GM19395 (cell line): Measurements from ENCODE around the gene ATP9B.
A peak's percentile ranks its signal among the peaks of the same experiment; 100 is the strongest.

ENCODE experiments used
- ATAC-seq: cut with Tn5 transposase; IDR thresholded peaks from one replicate; pipeline ENCODE4 v1.9.1; 2021; ENCODE audit warnings: mild to moderate bottlenecking, moderate library complexity; ENCODE audit not compliant: unreplicated experiment

The ATP9B gene

DNA sequence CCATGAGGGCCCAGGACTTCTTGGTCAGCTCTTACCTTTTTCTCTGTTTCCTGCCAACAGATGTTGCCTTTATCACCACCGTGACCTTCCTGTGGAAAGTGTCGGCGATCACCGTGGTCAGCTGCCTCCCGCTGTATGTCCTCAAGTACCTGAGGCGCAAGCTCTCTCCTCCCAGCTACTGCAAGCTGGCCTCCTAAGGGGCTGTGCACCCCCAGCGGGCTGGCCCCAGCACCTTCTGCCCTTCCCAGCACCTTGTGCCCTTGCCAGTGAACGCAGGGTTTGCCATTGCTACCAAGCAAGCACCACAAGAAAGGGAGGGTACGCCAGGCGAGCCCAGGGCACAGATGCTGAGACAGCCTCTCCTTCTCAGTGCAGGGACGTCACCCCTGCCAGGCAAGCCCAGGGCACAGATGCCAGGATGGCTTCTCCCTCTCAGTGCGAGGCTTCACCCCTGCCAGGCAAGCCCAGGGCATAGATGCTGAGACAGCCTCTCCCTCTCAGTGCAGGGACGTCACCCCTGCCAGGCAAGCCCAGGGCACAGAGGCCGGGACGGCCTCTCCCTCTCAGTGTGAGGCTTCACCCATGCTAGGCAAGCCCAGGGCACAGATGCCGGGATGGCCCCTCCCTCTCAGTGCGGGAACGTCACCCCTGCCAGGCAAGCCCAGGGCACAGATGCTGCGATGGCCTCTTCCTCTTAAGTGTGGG lies 308.1 kb downstream of the ATP9B start:
- ATAC-seq: no peak

DNA sequence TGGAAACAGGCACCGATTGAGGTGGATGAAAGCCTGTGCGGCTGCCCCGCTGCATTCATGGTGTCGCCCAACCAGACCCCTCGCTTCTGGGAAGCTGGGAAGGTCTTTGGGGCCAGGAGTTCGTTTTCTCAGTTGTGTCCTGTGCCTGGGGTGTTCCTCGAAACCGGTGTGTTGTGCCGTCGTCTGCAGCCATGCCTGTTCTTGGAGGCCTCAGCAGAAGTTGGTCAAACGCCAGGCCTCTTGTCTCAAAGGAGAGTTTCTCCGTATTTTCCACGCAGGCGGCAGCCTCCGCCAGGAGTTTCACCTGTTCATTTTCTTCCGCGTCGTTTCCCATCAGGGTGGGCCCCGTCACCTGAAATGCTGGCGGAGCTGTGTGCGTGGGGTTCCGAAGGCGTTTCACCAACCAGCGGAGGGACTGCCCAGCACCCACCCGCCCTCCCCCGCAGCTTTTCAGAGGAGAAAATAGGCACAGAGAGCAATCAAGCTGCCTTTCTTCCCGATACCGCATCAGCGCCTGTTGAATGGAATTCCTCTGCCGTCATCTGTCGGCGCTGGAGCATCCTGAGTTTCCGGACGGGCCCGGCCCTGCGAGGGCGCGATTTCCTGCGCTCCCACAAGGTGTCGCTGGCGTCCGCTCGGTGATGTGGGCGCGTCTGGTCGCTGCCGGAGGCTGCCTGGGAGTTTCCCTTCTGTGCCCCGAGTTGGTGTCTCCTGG lies 309.5 kb downstream of the ATP9B start:
- ATAC-seq: peak; percentile 59

DNA sequence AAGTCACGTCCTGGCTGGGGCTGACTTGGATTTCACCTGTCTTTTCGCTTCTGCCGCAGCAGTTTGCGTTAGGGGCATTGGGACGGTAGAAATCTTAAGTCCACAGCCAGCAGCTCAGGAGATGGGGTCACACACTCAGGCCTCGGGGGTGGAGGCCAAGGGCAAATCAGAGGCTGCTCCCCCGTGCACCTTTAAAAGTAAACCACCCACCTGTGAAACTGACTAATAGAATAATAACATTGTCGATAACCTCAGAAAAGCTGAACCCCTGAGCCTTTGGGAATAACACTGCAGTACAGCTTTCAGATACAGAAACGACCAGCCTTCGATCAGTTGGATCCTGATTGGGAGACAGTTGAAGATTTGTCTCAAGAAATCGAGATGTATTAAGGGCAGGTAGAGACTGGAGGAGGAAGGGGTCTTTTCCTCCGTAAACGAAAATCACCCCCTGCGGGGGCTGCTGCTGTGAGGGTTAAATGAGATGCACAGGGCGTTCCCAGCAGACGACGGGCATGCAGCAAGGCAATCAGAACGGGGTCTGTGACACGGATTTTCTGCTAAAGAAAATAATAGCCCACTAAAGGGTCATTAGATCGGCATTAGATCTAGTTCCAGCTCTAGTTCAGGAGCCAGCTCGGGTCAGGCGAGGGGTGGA lies 310.2 kb downstream of the ATP9B start:
- ATAC-seq: peak; percentile 9

DNA sequence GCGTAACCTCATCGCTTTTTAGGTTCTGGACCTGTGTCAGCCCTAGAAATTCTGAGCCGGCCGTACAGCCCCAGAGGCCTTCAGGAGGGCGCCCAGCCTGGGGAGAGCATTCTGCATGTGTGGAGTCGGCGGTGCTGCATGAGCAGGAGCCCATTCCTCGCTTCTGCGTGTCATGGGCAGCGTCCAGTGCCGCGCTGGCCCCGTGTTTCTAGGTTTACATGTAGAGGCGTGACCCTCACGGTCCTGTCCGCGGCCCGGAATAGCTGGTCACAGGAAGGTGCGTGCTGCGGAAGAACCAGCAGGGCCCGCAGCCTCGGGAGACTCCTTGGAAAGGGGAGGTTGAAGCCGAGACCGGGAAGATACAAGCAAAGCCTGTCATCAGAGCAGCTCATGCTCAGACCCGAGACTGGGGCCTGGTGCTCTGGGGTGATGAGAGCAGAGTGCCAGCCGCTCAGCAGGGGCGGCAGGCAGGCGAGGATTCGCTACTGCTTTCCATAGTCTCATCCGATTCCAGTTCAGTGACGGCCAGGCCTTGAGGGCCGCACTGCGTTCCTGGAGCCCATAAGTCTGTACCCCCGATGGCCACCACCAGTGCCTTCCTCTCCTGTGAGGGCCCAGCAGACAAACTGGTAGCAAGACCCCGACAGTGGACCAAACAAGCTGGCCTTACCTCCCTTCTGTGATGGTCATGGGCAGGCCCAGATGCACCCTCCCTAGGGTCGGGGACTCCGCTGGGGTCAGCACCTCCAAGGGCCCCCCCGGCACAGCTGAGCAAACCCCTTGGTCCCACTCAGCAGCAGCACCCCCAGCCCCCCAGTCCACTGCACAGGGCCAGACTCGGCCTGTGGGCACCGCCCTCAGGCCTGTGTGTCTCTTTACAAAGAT lies 311.0 kb downstream of the ATP9B start:
- no peak for ATAC-seq

DNA sequence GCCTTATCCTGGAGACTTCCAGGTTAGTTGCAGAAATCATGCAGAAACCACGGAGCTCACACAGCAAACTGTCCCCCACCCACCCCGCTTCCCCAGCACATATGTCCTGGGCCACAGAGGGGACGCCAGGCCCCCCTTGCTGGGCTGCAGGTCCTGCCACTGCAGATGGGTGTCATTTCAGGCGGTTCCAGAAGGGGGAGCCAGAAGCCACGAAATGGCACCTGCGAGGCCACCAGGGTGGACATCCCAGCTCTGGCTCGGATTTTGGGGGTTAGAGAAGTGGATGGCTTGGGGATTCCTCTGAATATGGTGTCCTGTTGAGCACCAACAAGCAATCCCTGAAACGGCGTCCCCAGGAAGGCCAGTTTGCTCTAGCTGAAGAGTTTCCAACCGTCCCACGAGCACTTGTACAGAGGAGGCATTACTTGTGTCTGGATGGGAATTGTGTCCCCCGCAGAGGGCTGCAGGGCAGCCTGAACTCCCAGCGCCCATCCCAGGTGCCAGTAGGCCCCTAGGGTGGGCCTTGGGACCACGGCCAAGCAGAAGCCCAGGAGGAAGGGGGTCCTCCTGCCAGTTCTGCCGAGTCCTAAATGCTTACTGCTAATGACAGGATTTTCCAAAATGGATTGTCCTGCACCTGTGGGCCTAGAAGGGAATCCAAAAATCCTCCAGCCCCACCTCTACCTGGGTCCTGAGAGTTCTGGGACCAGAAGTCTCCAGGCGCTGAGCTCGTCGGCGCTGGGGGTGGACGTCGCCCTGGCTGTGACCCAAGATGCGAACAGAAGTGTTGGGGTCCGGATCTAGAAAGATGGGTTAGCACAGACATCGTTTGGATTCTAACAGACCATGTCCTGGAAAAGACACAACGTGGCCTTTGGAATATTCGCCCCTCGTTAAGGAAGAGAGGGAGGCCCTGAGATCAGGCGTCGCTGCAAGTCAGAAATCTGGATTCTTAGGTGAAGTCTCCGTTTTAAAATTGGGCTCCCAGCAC lies 311.9 kb downstream of the ATP9B start:
- no peak for ATAC-seq

DNA sequence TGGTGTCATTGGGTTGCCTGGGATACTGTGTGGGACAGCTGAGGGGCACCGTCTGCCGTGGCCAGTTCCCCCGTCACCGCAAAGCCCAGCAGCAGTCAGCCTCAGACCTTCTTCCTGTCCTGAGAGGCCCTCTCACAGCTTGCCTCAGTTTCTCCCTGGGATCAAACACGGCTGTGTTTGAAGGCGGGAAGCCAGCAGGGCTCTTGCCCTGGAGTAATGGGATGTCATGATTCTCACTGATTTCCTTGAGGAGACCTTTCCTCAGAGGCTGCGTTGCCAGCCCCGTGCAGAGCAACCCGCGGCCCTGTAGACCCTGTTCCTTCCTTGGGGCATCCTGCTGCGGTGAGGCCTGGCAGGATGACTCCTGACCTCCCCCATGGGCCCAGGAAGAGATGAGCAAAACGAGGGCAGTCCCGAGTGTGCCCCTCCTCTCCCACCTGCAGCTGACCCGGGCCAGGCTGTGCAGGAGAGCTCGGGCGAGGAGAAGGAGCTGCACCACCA lies 312.7 kb downstream of the ATP9B start:
- ATAC-seq: no peak

DNA sequence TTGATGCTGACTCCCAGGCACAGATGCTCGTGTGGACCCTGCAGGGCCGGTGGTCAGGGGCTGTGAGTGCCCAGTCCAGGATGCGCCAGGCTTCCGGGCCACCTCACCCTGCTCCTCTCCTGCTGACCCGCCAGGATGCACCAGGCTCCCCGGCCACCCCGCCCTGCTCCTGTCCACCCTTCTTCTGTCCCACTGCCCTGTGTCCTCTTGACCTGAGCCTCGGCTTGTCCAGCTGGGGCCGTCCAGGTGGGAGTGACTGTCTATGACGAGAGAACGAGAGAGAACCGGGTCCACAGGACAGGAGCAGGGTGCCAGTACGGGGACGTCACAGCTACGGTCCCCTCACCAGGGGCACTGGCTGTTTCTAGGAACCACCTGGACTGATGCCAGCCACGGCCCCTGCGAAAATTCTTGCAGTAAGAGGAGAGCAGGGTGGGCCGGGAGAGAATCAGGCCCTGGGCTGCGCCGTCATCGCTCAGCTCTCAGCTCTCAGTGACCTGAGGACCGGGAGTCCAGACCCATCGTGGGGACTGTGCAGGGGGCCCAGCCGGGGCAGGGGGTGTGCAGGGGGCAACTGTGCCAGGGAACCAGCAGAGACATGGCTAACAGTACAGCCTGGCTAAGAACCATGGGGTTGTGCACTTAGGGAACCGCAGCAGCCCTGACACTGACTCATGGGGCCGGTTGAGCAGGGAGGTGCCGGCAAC lies 313.6 kb downstream of the ATP9B start:
- ATAC-seq: no peak

DNA sequence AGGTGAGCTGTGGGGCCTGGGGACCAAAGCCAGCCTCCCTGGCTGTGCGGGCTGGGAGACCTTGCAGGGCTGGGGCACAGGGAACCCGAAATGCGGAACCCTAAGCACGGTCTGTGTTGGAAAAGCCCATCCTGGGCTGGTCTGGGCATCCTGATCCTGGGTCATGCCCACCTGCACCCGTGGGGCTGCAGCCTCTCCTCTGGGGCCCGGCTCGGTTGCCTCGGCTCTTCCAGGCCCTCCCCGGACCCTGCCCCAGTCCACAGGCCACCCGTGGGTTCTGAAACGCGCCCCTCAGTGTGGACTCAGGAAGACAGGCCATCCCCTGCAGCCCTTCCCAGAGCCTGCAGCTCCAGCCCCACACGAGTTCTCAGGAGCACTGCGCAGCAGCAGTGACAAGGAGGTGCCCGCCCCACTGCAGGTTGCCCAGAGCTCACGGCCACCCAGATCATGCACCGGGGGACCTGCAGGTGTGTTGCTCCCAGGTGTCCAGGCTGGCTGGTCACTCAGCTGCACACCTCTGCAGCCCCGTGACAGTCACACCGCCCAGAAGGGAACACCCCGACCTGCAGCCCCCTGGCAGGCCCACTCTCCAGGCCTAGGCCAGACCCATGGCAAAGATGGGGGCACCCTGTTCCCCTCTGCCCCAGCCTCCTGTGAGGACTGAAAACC lies 314.3 kb downstream of the ATP9B start:
- ATAC-seq: no peak

DNA sequence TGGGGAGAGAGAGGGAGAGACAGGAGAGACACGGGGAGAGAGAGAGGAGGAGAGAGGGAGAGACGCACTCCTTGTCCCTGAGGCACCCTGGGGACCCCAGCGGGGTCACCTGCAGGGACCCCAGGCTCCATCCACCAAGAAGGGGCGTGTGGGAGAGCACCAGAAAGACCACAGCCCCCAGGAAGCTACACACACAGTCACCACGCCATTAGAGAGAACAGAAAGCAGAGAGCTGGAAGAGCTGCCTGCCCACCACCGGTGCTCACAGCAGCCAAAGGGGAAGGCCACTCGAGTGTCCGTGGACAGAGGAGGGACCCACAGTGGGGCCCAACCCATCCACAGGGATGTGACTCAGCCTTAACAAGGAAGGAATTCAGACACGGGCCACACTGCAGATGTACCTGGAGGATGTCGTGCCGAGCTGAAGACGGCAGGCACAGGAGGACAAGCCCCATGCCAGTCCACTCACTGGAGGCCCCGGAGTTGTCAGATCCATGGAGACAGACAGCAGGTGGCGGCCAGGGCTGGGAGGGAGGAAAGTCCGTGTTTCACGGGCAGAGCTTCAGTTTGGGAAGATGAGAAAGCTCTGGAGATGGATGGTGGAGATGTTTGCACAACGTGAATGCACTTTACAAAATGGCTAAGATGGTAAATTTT lies 315.1 kb downstream of the ATP9B start:
- no peak for ATAC-seq

DNA sequence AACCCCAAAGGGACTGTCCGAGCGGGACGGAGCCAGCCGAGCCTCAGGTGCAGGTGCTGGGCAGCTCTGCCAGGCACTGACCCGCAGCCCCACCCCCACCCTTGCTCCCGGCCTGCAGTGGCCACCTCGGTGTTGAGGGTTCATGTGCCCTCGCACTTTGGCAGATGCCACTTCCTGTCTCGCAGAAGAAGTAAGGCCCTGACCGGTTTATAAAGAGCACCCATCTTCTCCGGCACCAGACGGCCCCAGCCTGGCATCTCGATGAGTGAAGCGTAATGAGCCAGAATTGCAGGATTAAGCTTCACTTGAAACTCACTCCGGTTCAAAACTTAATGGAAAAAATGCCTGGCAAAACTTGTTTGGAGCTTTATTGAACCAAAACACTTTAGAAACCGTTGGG lies 315.6 kb downstream of the ATP9B start:
- no peak for ATAC-seq

DNA sequence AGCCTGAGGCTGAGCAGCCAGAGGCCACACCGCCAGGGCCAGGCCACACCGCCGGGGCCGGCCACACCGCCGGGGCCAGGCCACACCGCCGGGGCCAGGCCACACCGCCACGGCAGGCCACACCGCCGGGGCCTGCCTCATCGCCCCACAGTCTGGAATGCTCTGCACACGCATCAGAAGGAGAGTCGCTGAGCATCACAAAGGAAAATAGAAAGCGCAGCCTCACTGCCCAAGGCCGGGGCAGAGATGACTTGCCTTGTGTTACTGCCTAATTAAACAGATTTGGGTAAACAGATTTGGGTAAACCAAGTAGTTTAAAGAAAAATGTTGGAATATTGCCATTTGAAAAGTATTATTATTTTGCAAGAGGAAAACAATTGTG lies 316.1 kb downstream of the ATP9B start:
- no peak for ATAC-seq

DNA sequence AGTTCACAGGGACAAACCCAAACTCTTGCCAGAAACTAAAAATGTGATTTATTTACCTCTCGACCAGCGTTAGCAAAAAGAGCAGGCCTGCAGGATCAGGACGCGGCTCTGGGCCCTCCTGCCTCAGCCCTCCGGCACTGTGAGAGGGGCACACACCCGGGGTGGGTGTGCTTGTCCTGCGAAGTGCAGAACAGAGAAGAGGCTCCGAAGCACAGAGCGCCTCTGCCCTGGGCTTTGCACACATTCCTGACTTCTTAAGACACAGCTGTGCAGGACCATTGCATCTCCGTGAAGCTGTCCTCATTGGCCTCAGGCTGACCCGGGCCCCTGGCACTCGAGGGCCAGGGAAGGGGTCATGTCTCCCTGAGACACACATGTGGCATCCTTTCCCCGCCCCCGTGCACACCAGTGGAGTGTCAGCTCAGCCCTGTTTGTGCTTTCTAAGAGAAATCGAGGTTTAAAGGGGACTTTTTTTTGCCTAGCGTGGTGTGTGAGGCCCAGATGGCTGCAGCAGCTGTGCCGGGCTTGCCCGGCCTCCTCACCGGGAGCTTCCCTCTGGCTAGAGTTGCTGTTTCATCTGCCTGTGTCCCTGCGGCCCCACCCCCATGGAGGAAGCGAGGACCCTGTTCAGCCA lies 316.6 kb downstream of the ATP9B start:
- ATAC-seq: no peak

DNA sequence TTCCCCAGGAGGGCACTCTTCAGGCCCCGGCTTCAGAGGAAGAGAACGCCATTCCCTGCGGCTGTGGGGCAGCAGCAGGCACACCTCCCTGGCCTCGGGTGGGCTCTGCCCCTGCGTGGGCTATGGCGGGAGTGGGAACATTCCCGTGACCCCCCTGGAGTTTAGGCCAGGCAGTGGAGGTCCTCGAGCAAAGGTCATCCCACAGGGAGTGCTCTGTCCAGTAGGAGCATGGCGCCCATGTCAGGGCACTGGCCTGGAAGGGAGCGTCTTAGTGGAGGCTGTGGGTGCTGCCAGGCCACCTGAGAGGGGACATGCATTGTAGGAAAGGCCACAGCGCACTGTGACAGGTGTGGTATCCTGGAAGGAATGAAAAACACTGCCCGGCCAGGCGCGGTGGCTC lies 317.4 kb downstream of the ATP9B start:
- no peak for ATAC-seq

DNA sequence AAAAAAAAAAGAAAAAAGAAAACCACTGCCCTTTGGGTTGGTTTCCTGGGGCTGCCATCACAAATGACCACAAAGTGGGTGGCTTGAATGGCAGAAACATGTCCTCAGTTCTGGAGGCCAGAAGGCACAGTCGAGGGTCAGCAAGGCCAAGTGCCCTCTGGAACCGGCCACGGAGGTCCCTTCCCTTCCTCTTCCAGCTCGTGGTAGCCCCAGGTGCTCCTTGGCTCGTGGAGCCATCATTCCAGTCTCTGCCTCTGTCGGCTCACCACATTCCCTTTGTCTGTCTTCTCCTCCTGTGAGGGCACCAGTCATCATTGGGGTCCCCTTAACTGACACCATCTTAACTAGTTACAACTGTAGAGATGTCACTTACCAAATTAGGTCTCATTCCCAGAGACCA lies 318.0 kb downstream of the ATP9B start:
- no peak for ATAC-seq

DNA sequence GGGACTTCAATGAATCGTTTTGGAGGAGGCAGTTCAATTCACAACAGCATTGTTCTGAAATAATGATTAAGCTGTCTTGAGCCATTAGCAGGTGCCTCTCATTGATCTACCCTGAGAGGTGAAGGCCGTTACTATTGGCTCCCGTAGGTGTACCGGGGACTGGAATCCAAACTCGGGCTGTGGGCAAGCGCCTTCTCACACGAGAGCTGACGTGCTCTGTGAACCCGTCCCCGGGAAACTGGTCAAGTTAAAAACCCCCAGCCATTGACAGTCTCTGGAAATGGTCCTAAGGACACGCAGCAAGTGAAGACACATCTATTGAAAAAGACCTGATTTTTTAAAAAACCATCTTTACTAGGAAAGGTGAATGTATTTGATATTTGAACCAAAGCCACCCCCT lies 318.4 kb downstream of the ATP9B start:
- ATAC-seq: no peak

DNA sequence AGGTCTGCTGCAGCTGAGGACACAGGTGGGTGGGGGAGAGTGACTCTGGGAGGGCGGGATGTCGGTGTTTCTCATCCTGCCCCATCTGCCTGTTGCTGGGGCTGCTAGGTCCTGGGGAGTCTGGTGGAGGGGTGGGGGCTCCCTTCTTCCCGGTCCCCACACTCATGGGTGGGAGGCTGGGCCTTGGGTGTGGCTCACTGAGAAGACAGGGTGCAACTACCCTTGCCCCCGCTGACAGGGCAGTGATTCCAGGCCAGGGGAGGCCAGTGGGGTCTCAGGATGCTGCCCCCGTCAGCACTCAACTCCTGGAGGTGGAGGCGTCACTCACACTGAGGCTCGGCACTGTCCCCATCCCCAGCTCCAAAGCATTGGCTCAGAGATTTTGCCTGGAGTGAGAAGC lies 318.8 kb downstream of the ATP9B start:
- no peak for ATAC-seq

DNA sequence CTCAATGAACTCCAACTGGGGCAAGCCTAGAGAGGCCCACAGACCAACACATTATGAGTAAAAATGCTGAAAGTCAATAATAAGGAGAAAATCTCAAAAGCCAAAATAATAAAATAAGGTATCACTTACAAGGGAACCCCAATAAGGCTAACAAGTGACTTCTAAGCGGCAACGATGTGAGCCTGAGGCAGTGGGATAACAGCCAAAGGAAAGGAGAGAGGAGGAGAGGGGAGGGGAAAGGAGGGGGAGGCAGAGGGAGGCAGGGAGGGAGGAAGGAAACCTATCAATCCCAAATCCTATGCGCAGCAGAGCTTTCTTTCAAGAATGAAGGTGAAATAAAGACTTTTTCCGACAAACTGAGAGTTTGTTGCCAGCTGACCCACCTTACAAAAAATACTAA lies 320.5 kb downstream of the ATP9B start:
- no peak for ATAC-seq

DNA sequence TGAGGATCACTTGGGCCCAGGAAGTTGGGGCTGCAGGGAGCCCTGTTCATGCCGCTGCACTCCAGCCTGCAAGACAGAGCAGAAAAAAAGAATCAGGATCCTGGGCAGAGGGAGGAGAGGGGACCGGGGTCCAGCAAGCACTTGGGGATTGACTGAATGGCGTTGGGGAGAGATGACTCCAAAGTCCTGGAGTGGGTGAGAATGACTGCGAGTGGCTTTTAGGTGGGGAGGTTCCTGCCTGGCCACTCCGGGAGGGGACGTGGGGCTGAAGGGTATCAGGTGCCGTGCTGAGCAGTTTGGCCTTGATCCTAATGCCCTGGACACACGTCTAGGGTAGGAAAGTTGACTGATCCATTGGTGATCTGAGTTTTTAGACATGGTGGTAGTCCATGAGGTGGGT lies 323.0 kb downstream of the ATP9B start:
- ATAC-seq: no peak
